C4-2B (cell line): ENCODE measurements around the gene NDE1.

ENCODE experiments used
- ZFX ChIP-seq: fragments of 450-650 bp; IDR thresholded peaks from 2 replicates; pipeline ENCODE4 v1.6.1; 2017
- TF ChIP-seq, protein P1 (sequence below): fragments of 450-650 bp; conservative IDR thresholded peaks from 2 replicates; pipeline ENCODE4 v1.5.1; 2017; ENCODE audit warnings: mild to moderate bottlenecking

DNA sequence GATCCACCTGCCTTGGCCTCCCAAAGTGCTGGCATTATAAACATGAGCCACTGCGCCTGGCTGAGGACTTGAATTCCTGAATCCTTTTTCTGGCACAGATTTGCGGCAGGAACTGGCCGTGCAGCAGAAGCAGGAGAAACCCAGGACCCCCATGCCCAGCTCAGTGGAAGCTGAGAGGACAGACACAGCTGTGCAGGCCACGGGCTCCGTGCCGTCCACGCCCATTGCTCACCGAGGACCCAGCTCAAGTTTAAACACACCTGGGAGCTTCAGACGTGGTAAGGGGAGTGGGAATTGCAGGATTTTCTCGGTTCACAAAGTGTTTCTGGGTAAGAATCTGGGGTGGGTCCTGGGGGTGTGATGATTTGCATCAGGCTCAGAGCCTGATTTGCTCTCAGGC is 41.0 kb downstream of the NDE1 start:
- TF ChIP-seq, protein P1, sequence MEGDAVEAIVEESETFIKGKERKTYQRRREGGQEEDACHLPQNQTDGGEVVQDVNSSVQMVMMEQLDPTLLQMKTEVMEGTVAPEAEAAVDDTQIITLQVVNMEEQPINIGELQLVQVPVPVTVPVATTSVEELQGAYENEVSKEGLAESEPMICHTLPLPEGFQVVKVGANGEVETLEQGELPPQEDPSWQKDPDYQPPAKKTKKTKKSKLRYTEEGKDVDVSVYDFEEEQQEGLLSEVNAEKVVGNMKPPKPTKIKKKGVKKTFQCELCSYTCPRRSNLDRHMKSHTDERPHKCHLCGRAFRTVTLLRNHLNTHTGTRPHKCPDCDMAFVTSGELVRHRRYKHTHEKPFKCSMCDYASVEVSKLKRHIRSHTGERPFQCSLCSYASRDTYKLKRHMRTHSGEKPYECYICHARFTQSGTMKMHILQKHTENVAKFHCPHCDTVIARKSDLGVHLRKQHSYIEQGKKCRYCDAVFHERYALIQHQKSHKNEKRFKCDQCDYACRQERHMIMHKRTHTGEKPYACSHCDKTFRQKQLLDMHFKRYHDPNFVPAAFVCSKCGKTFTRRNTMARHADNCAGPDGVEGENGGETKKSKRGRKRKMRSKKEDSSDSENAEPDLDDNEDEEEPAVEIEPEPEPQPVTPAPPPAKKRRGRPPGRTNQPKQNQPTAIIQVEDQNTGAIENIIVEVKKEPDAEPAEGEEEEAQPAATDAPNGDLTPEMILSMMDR: no peak
- no peak for TF ChIP-seq ZFX
